ENCODE data around the gene RRP12.

DNA sequence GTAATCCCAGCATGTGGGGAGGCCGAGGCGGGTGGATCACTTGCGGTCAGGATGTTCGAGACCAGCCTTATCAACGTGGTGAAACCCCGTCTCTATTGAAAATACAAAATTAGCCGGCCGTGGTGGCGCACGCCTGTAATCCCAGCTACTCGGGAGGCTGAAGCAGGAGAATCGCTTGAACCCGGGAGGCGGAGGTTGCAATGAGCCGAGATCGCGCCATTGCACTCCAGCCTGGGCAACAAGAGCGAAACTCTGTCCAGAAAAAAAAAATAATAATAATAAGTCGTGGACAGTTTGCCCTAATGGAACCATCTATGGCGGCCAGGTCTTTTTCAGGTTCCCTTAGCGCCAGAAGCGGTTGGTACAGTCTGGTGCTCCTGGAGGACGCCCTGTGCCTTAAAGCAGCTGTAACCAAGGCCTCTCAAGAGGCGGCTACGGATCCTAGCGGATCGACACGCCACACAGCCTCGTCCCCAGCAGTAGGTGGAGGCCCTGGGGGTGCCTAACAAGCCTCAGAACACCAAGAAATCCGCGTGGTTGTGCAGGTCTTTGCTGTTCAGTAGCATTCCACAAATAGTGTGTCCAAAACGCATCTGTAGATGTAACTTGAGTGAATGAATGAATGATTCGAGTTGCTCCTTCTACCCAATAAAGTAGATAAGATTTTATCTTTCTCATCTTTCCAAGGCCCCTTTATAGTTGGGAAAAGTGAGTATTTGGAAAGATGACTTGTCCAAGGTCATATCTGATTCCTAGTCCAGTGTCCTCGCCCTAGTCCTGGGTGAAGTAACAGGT, 25.8 kb upstream of the RRP12 start:
- TF ChIP-seq CTCF (IDR thresholded peaks at IDR 0.05) (no peak), POLR2A (IDR thresholded peaks at IDR 0.05) (no peak)
